ENCODE data around the gene MAP3K5.

MAP3K5 gene

GRCh38 chr6:136539967-136540652, 252.2 kb downstream of the MAP3K5 start:
- Histone ChIP-seq H3K9ac (ENCODE audit: low read length) (no peak overlapping the region), H3K9me2 (replicated peaks; ENCODE audit: insufficient read depth, low read length) (no peaks in the 10 kb centered on the region), H3K4me3 (ENCODE audit: insufficient read depth, low read length, poor library complexity, severe bottlenecking) (no peak overlapping the region), H3K27me3 (ENCODE audit: low read length) (no peaks in the 10 kb centered on the region), H3K79me2 (ENCODE audit: insufficient read depth, low read length) (no peaks in the 10 kb centered on the region), H3K4me2 (ENCODE audit: low read depth, low read length, poor library complexity, severe bottlenecking) (no peak overlapping the region), H3K27ac (ENCODE audit: low read depth, low read length) (no peak overlapping the region), H2AFZ (ENCODE audit: low read depth, low read length, severe bottlenecking) (no peak overlapping the region), H3F3A (ENCODE audit: insufficient read depth) (no peaks in the 10 kb centered on the region), H4K20me1 (ENCODE audit: low read depth, low read length) (no peaks in the 10 kb centered on the region), H3K9me3 (ENCODE audit: insufficient read depth, low read length) (no peaks in the 10 kb centered on the region), H3K36me3 (ENCODE audit: low read length) (no peaks in the 10 kb centered on the region)
- no peak for TF ChIP-seq EZH2phosphoT487 (conservative IDR thresholded peaks at IDR 0.05; ENCODE audit: low read length)
- no peak for TF ChIP-seq CTCF (IDR thresholded peaks at IDR 0.05; ENCODE audit: insufficient read depth, low read length, poor library complexity, severe bottlenecking)

GRCh38 chr6:136538836-136539235, 253.4 kb downstream of the MAP3K5 start:
- H3K4me2 ChIP-seq (ENCODE audit: low read depth, low read length, poor library complexity, severe bottlenecking), result no peak overlapping the region
- no peaks in the 10 kb centered on the region for H3F3A ChIP-seq (ENCODE audit: insufficient read depth)
- H3K9ac ChIP-seq (ENCODE audit: low read length), result no peak overlapping the region
- H4K20me1 ChIP-seq (ENCODE audit: low read depth, low read length), result no peaks in the 10 kb centered on the region
- H3K27ac ChIP-seq (ENCODE audit: low read depth, low read length), result no peak overlapping the region
- TF ChIP-seq CTCF (IDR thresholded peaks at IDR 0.05; ENCODE audit: insufficient read depth, low read length, poor library complexity, severe bottlenecking) (no peak), EZH2phosphoT487 (conservative IDR thresholded peaks at IDR 0.05; ENCODE audit: low read length) (no peak)
- no peak overlapping the region for H3K4me3 ChIP-seq (ENCODE audit: insufficient read depth, low read length, poor library complexity, severe bottlenecking)
- no peaks in the 10 kb centered on the region for H3K9me2 ChIP-seq (replicated peaks; ENCODE audit: insufficient read depth, low read length)
- no peaks in the 10 kb centered on the region for H3K79me2 ChIP-seq (ENCODE audit: insufficient read depth, low read length)
- H3K36me3 ChIP-seq (ENCODE audit: low read length), result no peaks in the 10 kb centered on the region
- no peaks in the 10 kb centered on the region for H3K9me3 ChIP-seq (ENCODE audit: insufficient read depth, low read length)
- H2AFZ ChIP-seq (ENCODE audit: low read depth, low read length, severe bottlenecking), result no peak overlapping the region
- no peaks in the 10 kb centered on the region for H3K27me3 ChIP-seq (ENCODE audit: low read length)

GRCh38 chr6:136535880-136536650, 256.2 kb downstream of the MAP3K5 start:
- Histone ChIP-seq H3K4me3 (ENCODE audit: insufficient read depth, low read length, poor library complexity, severe bottlenecking) (no peak overlapping the region), H3K9me3 (ENCODE audit: insufficient read depth, low read length) (no peaks in the 10 kb centered on the region), H3K27me3 (ENCODE audit: low read length) (no peaks in the 10 kb centered on the region), H3K9ac (ENCODE audit: low read length) (no peak overlapping the region), H3K36me3 (ENCODE audit: low read length) (no peaks in the 10 kb centered on the region), H3K4me2 (ENCODE audit: low read depth, low read length, poor library complexity, severe bottlenecking) (no peak overlapping the region), H4K20me1 (ENCODE audit: low read depth, low read length) (no peaks in the 10 kb centered on the region), H2AFZ (ENCODE audit: low read depth, low read length, severe bottlenecking) (no peak overlapping the region), H3K27ac (ENCODE audit: low read depth, low read length) (no peak overlapping the region), H3K9me2 (replicated peaks; ENCODE audit: insufficient read depth, low read length) (no peaks in the 10 kb centered on the region), H3F3A (ENCODE audit: insufficient read depth) (no peaks in the 10 kb centered on the region), H3K79me2 (ENCODE audit: insufficient read depth, low read length) (no peaks in the 10 kb centered on the region)
- no peak for TF ChIP-seq CTCF (IDR thresholded peaks at IDR 0.05; ENCODE audit: insufficient read depth, low read length, poor library complexity, severe bottlenecking)
- TF ChIP-seq EZH2phosphoT487 (conservative IDR thresholded peaks at IDR 0.05; ENCODE audit: low read length), result no peak
